Measurements from ENCODE around the gene KAZN.
A peak's percentile ranks its signal among the peaks of the same experiment; 100 is the strongest.

The KAZN gene

DNA sequence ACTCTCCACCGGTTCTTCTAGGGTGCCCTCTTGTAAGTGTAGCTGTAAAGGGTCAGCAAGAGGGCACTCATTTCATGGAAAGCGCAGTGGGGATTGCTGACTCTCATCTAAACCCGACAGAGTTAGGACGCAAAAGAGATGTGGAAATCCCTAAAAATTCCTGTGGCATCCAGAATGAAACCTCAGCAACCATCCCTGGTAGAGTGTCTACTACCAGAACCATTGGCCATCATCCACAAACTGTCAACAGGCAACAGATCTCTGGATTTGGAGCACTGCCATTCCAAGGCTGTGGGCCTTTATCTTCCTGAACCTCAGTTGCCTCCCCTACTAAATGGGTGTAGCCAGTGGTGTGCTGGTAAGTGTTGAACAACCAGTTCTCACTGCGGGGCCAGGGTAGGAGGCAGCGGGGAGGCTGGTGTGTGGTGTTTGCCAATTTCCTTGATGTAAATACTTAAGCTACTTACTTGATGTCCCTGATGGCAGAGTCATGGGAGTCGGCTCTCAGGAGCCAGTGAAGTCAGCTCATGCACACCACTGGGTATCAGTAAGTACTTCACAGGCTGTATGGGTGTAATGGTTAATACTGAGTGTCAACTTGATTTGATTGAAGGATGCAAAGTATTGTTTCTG, 195.8 kb downstream of the KAZN start:
- peak; percentile 45 for DNase-seq (ENCODE audit: low read depth)
- TF ChIP-seq, protein P1, sequence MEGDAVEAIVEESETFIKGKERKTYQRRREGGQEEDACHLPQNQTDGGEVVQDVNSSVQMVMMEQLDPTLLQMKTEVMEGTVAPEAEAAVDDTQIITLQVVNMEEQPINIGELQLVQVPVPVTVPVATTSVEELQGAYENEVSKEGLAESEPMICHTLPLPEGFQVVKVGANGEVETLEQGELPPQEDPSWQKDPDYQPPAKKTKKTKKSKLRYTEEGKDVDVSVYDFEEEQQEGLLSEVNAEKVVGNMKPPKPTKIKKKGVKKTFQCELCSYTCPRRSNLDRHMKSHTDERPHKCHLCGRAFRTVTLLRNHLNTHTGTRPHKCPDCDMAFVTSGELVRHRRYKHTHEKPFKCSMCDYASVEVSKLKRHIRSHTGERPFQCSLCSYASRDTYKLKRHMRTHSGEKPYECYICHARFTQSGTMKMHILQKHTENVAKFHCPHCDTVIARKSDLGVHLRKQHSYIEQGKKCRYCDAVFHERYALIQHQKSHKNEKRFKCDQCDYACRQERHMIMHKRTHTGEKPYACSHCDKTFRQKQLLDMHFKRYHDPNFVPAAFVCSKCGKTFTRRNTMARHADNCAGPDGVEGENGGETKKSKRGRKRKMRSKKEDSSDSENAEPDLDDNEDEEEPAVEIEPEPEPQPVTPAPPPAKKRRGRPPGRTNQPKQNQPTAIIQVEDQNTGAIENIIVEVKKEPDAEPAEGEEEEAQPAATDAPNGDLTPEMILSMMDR (conservative IDR thresholded peaks at IDR 0.05; ENCODE audit: control insufficient read depth, insufficient read depth, low read depth, low read length): no peak
- no peak overlapping the region for H3K4me3 ChIP-seq (ENCODE audit: control insufficient read depth, low read depth, low read length)

DNA sequence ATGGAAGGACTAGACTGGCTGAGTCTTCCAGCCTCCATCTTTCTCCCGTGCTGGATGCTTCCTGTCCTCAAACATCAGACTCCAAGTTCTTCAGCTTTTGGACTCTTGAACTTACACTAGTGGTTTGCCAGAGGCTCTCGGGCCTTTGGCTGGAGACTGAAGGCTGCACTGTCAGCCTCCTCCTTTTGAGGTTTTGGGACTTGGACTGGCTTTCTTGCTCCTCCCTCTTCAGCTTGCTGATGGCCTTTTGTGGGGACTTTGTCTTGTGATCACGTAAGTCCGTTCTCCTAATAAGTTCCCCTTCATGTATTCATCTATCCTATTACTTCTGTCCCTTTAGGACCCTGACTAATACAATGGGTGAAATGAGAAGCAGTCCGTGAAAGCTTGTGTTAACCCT, 196.4 kb downstream of the KAZN start:
- DNase-seq (ENCODE audit: low read depth): no peak
- TF ChIP-seq, protein P1 (conservative IDR thresholded peaks at IDR 0.05; ENCODE audit: control insufficient read depth, insufficient read depth, low read depth, low read length): no peak
- H3K4me3 ChIP-seq (ENCODE audit: control insufficient read depth, low read depth, low read length): no peak overlapping the region

DNA sequence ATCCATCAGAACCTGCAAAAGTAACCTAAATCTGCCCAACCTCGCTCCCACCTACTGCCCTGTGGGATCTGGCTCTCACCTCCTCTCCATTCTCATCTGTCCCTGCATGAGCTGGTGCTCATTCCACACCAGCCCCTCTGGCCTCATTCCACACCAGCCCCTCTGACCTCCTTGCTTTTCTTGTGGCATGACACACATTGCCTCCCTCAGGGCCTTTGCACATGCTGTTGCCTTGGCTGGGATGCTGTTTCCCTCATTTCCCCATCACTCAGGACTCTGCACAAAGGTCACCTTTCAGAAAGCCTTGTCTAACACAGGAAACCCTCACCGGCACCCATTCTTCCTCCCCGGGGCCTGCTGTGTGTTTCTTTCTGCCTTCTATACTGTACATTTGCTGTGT, 197.1 kb downstream of the KAZN start:
- TF ChIP-seq, protein P1 (conservative IDR thresholded peaks at IDR 0.05; ENCODE audit: control insufficient read depth, insufficient read depth, low read depth, low read length): no peak
- H3K4me3 ChIP-seq (ENCODE audit: control insufficient read depth, low read depth, low read length): no peak overlapping the region
- DNase-seq (ENCODE audit: low read depth): no peak

DNA sequence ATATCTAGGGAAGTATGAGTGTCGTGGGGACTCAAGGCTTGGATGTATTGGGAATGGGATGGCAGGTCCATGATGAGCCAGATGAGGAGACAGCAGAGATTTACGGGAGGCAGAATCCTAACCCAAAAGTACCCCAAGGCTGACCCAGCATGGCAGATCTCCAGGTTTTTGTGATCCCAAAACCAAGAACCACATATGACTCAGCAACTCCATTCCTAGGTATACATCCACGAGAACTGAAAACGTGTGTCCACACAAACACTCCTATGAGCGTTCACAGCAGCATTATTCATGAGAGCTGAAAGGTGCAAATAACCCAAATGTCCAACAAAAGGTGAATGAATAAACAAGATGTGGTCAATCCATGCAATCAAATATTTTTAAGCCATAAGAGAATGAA, 201.5 kb downstream of the KAZN start:
- no peak overlapping the region for H3K4me3 ChIP-seq (ENCODE audit: control insufficient read depth, low read depth, low read length)
- TF ChIP-seq, protein P1 (conservative IDR thresholded peaks at IDR 0.05; ENCODE audit: control insufficient read depth, insufficient read depth, low read depth, low read length): no peak
- DNase-seq (ENCODE audit: low read depth): no peak

DNA sequence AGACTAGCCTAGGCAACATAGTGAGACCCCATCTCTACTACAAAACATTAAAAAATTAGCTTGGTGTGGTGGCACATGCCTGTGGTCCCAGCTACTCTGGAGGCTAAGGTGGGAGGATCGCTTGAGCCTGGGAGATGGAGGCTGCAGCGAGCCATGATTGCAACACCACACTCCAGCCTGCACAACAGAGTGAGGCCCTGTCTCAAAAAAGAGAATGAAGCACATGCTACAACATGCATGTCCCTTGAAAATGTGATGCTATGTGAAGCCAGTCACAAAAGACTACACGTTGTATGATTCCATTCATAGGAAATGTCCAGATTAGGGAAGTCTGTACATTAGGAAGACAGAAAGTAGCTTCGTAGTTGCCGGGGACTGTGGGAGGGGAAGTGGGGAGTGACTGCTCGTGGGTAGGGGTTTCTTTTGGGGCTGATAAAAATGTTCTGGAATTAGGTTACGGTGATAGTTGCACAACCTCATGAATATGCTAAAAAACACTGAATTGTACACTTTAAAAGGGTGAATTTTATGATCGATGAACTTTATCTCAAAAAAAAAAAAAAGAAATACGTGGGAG, 202.1 kb downstream of the KAZN start:
- no peak overlapping the region for H3K4me3 ChIP-seq (ENCODE audit: control insufficient read depth, low read depth, low read length)
- TF ChIP-seq, protein P1 (conservative IDR thresholded peaks at IDR 0.05; ENCODE audit: control insufficient read depth, insufficient read depth, low read depth, low read length): no peak
- no peak for DNase-seq (ENCODE audit: low read depth)

DNA sequence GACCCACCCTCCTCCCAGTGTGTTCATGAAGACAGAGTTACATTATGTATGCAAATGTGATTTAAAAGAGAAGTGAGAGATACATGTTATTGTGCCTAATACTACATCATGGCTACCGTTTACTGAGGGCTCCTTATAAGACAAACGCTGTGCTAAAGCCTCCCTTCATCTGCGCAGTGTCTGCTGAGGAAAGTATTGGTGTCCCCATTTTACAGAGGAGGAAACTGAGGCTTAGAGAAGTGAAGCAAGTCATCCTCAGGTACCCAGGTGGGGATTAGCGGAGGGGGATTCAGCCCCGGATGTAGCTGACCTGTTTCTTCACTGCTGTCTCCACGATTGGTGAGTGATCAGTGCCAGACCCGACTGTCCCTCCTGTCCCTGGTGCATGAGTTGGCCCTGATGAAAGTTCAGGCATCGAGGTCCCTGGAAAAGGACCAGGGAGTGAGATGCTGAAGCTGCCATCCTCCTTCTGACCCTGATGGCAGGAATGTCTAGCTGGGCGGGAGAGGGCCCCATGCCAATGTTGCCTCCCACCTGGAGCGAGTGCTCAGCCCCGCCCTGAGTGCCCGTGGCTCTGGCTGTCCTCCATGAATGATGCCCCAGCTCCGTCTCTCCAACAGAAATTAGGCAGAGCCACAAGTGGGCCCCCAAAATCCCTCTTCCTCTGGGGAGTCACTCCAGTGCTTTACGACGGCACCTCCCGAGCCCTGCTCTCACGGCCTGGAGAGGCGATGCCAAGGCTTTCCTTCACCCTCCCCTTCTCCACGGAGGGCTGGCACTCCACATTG, 204.7 kb downstream of the KAZN start:
- no peak for DNase-seq (ENCODE audit: low read depth)
- H3K4me3 ChIP-seq (ENCODE audit: control insufficient read depth, low read depth, low read length): no peak overlapping the region
- TF ChIP-seq, protein P1 (conservative IDR thresholded peaks at IDR 0.05; ENCODE audit: control insufficient read depth, insufficient read depth, low read depth, low read length): no peak

Data from fibroblast of mammary gland (primary cell).